ENCODE measurements around the gene AP5S1.

DNA sequence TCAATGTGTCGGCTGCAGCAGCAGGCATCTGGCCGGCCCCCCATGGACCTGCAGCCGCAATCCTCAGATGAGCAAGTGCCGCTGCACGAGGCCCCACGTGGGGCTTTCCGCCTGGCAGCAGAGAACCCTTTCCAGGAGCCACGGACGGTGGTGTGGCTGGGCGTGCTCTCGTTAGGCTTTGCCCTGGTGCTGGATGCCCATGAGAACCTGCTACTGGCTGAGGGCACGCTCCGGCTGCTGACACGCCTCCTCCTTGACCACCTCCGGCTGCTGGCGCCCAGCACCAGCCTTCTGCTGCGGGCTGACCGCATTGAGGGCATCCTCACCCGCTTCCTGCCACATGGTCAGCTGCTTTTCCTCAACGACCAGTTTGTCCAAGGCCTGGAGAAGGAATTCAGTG is 3.5 kb downstream of the AP5S1 start:
- TF ChIP-seq EZH2 (IDR thresholded peaks at IDR 0.05; ENCODE audit: low read length) (no peak), CTCF (optimal IDR thresholded peaks at IDR 0.05 in 1 of 3, IDR thresholded peaks at IDR 0.05 in 1 of 3, conservative IDR thresholded peaks at IDR 0.05 in 1 of 3; ENCODE audit: extremely low read depth in 1 of 3, insufficient read depth in 2 of 3, low read length in 3 of 3) (no peak)
